Stimulated activated naive B cell treated with anti-CD40 and anti-IgM and Interleukin-4, amounts not matched to agents 10 μg/mL and 1 μg/mL and 100 μg/mL, for 72 hours (primary cell): ENCODE measurements around the gene ZNF670.

ENCODE experiments used
- ATAC-seq, 2 donors: fragments of 150-1000 bp; cut with Tn5 transposase; replicated peaks; 2 replicates each; pipeline ENCODE4 v1.10.0; 2021; ENCODE audit warnings: moderate library complexity in 1 of 2
- DNase-seq: peaks from one replicate; pipeline ENCODE4 v3.0.0; 2021
- H3K27ac Mint-ChIP-seq: one replicate; pipeline ENCODE4 v1.8.0; 2022; ENCODE audit warnings: mild to moderate bottlenecking, mixed read lengths
- H3K27me3 Mint-ChIP-seq, 2 donors: one replicate each; pipeline ENCODE4 v1.8.0; 2022; ENCODE audit warnings: mixed read lengths in 2 of 2
- H3K36me3 Mint-ChIP-seq, 2 donors: one replicate each; pipeline ENCODE4 v1.8.0; 2022; ENCODE audit warnings: mixed read lengths in 2 of 2, mild to moderate bottlenecking in 1 of 2
- H3K4me1 Mint-ChIP-seq, 2 donors: one replicate each; pipeline ENCODE4 v1.8.0; 2022; ENCODE audit warnings: mixed read lengths in 2 of 2, mild to moderate bottlenecking in 1 of 2
- H3K4me3 Mint-ChIP-seq, 2 donors: one replicate each; pipeline ENCODE4 v1.8.0; 2022; ENCODE audit warnings: mild to moderate bottlenecking in 2 of 2, mixed read lengths in 2 of 2, moderate library complexity in 1 of 2
- H3K9me3 Mint-ChIP-seq, 2 donors: one replicate each; pipeline ENCODE4 v1.8.0; 2022; ENCODE audit warnings: mixed read lengths in 2 of 2, mild to moderate bottlenecking in 1 of 2

Gene ZNF670

DNA sequence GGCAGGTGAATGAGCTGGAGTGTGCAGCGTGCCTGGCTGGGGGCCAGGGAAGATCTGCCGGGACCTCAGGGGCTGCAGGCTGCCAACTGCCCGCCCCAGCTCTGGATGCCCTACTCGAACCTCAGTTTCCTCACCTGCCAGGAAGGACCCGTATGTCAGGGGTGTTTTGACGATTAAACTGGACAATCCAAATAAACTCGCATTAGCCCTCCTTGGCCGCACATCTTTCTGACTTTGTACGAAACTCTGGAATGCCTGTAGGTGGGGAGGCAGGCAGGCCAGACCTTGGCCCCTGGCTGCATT lies 33.8 kb upstream of the ZNF670 start:
- Mint-ChIP-seq H3K4me1 (peaks cover 15 to 19% of the 10 kb centered on the region in 2 donors), H3K27me3 (peaks cover 31 to 63% of the 10 kb centered on the region in 2 donors), H3K27ac (no peak overlapping the region), H3K36me3 (peaks cover 2 to 6% of the 10 kb centered on the region in 2 donors), H3K9me3 (peaks cover 0 to 1% of the 10 kb centered on the region in 2 donors), H3K4me3 (peak overlapping the region; percentile 28 to 52)
- DNase-seq: no peak
- peak in 1 of 2 donors; percentile 17 for ATAC-seq

DNA sequence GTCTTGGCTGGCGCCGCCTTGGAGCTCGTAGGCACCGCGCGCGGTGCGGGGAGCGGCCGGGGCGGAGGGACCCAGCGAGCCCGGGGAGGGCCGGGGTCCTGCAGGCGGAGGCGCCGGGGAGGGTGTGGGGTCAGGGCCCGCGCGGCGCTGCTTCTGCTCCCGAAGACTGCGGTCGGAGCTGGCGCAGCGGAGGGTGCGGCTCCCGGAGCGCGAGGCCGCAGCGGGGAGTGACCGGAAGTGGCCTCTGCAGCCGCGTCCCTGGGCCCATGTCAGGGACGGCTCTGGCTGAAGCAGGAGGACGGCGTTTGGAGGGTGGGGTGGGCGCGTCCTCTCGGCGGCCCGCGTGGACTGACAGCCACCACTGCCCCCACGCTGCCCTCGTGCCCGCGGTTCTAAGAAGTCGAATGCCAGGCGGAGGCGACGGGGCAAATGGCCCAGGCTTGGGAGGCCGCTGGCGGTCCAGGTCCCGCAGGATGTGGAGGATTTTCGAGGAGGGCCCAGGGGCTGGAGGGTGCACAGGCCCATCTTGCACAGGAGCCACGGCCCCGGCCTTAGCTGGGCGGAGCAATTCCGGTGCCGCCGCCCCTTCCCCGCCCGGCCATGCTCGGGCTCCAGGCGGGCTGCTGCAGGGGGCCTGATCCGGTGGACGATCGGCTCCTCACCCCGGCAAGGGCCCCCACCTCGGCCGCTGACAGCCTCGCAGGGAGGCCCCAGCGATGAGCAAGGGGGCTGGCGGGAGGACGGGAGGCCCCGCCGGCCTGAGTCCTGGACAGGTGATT lies 33.3 kb upstream of the ZNF670 start:
- H3K4me3 Mint-ChIP-seq: peak overlapping the region; percentile 70 to 81
- peaks cover 15 to 19% of the 10 kb centered on the region in 2 donors for H3K4me1 Mint-ChIP-seq
- no peak overlapping the region for H3K27ac Mint-ChIP-seq
- peaks cover 33 to 68% of the 10 kb centered on the region in 2 donors for H3K27me3 Mint-ChIP-seq
- peaks cover 2 to 6% of the 10 kb centered on the region in 2 donors for H3K36me3 Mint-ChIP-seq
- ATAC-seq (peak; percentile 58 to 61), DNase-seq (no peak)
- H3K9me3 Mint-ChIP-seq: peaks cover 0 to 1% of the 10 kb centered on the region in 2 donors

DNA sequence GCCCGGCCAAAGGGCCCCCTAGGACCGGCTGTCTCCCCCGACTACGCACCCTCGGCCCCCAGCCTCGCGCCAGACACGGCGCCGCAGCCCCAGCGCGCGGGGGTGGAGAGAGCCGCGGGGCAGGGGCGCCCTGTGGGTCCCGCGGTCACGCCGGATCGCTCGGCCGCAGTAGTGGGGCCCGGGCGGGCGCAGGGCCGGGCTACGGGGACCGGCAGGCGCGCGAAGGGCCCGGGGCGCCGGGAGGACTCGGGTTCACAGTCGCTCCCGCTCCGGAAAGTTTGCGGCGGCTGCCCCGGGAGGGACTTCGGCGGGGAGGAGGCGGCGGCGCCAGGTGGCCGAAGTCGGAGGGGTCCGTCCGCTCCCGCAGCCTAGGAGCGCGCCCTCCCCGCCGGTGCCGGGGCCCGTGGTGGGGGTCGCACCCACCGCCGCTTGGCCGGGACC lies 32.7 kb upstream of the ZNF670 start:
- H3K27me3 Mint-ChIP-seq: peaks cover 33 to 68% of the 10 kb centered on the region in 2 donors

GRCh38 chr1:247110627-247111258 lies 32.1 kb upstream of the ZNF670 start:
- Mint-ChIP-seq H3K27me3 (peaks cover 33 to 68% of the 10 kb centered on the region in 2 donors), H3K4me1 (peaks cover 15 to 19% of the 10 kb centered on the region in 2 donors), H3K27ac (no peak overlapping the region), H3K36me3 (peaks cover 2 to 6% of the 10 kb centered on the region in 2 donors), H3K4me3 (peak overlapping the region; percentile 80 to 88), H3K9me3 (peaks cover 0 to 1% of the 10 kb centered on the region in 2 donors)
- peak; percentile 38 to 46 for ATAC-seq
- no peak for DNase-seq

More for the DNA sequence above, 32.7 kb upstream of the ZNF670 start:
- DNase-seq (no peak), ATAC-seq (peak; percentile 45 to 61)
- no peak overlapping the region for H3K27ac Mint-ChIP-seq
- peaks cover 2 to 6% of the 10 kb centered on the region in 2 donors for H3K36me3 Mint-ChIP-seq
- peak overlapping the region; percentile 81 to 88 for H3K4me3 Mint-ChIP-seq
- peaks cover 15 to 19% of the 10 kb centered on the region in 2 donors for H3K4me1 Mint-ChIP-seq
- H3K9me3 Mint-ChIP-seq: peaks cover 0 to 1% of the 10 kb centered on the region in 2 donors

DNA sequence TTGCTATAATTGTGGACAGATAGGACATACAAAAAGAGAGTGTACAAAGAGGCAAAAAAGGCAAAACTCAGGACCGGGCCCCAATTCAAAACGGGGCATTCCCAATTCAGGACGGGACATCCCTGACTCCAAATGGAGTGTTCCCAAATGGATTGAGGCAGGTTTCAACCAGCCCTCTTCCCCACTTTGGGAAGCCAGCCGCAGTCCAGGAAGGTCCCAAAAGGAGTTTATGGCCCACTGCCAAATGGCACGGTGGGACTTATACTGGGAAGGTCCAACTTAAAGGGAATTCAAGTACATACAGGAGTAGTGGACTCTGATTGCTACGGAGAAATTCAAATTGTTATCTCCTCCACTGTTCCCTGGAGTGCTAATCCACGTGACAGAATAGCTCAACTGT lies 29.1 kb upstream of the ZNF670 start:
- peaks cover 2 to 4% of the 10 kb centered on the region in 2 donors for H3K9me3 Mint-ChIP-seq
- no peak overlapping the region for H3K4me3 Mint-ChIP-seq
- DNase-seq (no peak), ATAC-seq (no peak)
- peaks cover 15 to 16% of the 10 kb centered on the region in 2 donors for H3K4me1 Mint-ChIP-seq
- peaks cover 28 to 53% of the 10 kb centered on the region in 2 donors for H3K27me3 Mint-ChIP-seq
- peaks cover 5 to 8% of the 10 kb centered on the region in 2 donors for H3K36me3 Mint-ChIP-seq
- H3K27ac Mint-ChIP-seq: no peak overlapping the region

DNA sequence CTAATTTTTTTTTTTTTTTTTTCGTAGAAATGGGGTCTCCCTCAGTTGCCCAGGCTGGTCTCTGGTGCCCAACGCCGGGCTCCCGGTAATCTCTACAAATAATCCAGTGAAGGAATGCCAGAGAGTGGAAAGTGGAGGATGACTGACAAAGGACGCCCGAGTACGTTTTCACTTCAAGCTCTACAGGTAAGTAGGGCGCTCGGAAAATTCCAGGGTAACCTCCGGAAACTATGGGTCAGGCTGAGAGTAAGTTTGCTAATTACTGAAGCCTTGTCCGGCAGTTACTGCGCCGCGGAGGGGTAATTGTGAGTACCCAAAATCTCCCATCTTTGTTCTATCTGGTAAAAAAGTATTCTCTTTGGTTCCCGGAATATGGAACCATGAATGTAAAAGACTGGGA lies 27.4 kb upstream of the ZNF670 start:
- no peak overlapping the region for H3K4me3 Mint-ChIP-seq
- H3K4me1 Mint-ChIP-seq: peaks cover 12 to 14% of the 10 kb centered on the region in 2 donors
- peaks cover 2 to 4% of the 10 kb centered on the region in 2 donors for H3K9me3 Mint-ChIP-seq
- peaks cover 18 to 24% of the 10 kb centered on the region in 2 donors for H3K36me3 Mint-ChIP-seq
- H3K27ac Mint-ChIP-seq: peak overlapping the region; percentile 25
- DNase-seq: no peak
- no peak for ATAC-seq
- H3K27me3 Mint-ChIP-seq: peaks cover 28 to 42% of the 10 kb centered on the region in 2 donors

DNA sequence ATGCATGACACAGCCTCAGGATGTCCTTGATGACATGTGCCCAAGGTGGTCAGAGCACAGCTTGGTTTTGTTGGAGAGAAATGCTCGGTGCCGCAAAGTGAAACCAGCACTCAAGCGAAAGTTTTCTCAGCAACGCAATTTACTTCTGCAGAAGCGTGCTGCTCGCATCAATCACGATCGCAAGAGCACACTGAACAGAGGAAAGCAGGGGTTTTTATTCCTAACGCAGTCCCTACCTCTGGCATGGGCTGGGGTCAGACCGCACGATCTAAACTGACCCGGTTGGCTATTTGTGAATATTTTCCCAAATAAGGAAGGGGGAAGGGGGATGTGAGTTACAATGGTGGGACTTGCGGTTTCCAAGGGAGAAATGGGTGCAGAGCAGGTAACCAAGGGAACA lies 26.4 kb upstream of the ZNF670 start:
- Mint-ChIP-seq H3K4me1 (peaks cover 8% of the 10 kb centered on the region in 2 donors), H3K27ac (no peak overlapping the region), H3K27me3 (peaks cover 23 to 36% of the 10 kb centered on the region in 2 donors), H3K4me3 (no peak overlapping the region), H3K36me3 (peaks cover 28 to 31% of the 10 kb centered on the region in 2 donors), H3K9me3 (peaks cover 4 to 7% of the 10 kb centered on the region in 2 donors)
- no peak for DNase-seq
- ATAC-seq: no peak

DNA sequence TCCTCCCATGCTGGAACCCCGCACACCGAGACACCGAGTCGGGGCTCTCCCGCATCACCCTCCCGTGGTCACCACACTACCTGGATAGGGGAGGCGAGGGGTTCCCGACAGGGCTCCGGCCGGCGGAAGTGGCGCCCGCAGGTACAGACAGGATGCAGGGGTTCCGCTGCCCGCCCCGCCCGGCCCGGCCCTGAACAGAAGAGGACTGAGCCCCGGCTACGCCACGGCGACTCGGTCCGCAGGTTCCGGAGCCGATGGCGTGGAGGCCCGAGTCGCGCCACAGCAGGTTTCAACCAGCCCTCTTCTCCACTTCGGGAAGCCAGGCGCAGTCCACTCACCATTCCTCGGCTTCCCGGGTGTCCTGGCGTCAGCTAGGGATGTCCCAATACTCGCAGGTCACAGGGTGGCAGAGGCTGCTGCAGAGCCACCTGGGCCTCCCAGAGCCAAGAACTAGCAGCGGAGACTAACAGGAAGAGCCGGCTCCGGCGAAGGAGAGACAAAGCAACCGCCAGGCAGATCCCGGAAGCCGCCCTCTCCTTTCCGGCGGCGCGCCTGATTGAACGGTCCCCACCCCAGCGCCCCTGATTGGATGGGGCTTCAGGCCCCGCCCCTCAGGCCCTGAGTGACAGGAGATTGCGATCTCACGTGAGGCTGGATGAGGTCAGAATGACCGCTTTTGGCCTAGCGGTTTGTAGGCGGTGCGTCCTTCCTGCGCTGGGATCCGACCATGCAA lies 25.4 kb upstream of the ZNF670 start, which contains the start of gene ZNF669:
Gene ZNF669 (minus strand): TSS at position 498 of the 733 bp plus-strand sequence. CDS start 157 bp downstream, at position 341.
- Mint-ChIP-seq H3K4me1 (peaks cover 6 to 8% of the 10 kb centered on the region in 2 donors), H3K9me3 (peaks cover 4 to 7% of the 10 kb centered on the region in 2 donors), H3K4me3 (peak within 1 kb of the TSS; percentile 93 to 99), H3K27ac (peak within 1 kb of the TSS; percentile 97), H3K27me3 (peaks cover 19 to 27% of the 10 kb centered on the region in 2 donors), H3K36me3 (peaks cover 36 to 39% of the 10 kb centered on the region in 2 donors)
- peak; percentile 98 to 99 for ATAC-seq
- peak; percentile 95 for DNase-seq

DNA sequence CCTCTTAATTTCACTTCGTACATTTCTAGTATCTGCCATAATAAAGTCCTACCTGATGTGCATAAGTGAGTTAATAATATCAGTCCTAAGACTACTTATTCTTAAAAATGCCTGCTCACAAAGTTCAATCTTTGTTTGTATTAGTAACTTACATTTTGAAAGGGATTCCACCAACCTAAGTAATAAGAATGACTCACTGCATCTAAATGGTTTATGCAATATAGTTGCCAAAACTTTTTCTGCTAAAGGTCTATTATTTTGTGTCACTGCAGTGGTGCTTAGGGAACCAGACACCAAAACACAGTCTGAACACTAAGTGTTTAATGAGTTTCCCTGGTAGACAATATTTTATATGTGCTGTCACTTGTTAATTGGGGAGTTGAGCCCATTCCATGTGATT lies 23.8 kb upstream of the ZNF670 start:
- Mint-ChIP-seq H3K36me3 (peaks cover 49 to 55% of the 10 kb centered on the region in 2 donors), H3K4me3 (no peak overlapping the region), H3K27me3 (peaks cover 6 to 11% of the 10 kb centered on the region in 2 donors), H3K27ac (no peak overlapping the region), H3K4me1 (peaks cover 6 to 8% of the 10 kb centered on the region in 2 donors), H3K9me3 (peaks cover 4 to 10% of the 10 kb centered on the region in 2 donors)
- ATAC-seq: no peak
- no peak for DNase-seq

GRCh38 chr1:247100676-247101279 lies 22.2 kb upstream of the ZNF670 start:
- Mint-ChIP-seq H3K36me3 (peaks cover 65 to 71% of the 10 kb centered on the region in 2 donors), H3K4me1 (peaks cover 6 to 8% of the 10 kb centered on the region in 2 donors), H3K9me3 (peaks cover 10 to 19% of the 10 kb centered on the region in 2 donors), H3K4me3 (no peak overlapping the region), H3K27ac (no peak overlapping the region), H3K27me3 (peaks cover 5 to 6% of the 10 kb centered on the region in 2 donors)
- ATAC-seq (no peak), DNase-seq (no peak)

GRCh38 chr1:247096958-247097357 lies 18.3 kb upstream of the ZNF670 start:
- Mint-ChIP-seq H3K27ac (no peak overlapping the region), H3K36me3 (peaks cover 56 to 62% of the 10 kb centered on the region in 2 donors), H3K4me1 (no peaks in the 10 kb centered on the region), H3K27me3 (no peaks in the 10 kb centered on the region), H3K4me3 (no peak overlapping the region), H3K9me3 (peaks cover 6 to 20% of the 10 kb centered on the region in 2 donors)
- ATAC-seq (no peak), DNase-seq (no peak)

GRCh38 chr1:247096544-247096943 lies 17.9 kb upstream of the ZNF670 start:
- no peak for DNase-seq
- no peak for ATAC-seq
- Mint-ChIP-seq H3K36me3 (peaks cover 52 to 58% of the 10 kb centered on the region in 2 donors), H3K4me1 (no peaks in the 10 kb centered on the region), H3K9me3 (peaks cover 6 to 20% of the 10 kb centered on the region in 2 donors), H3K4me3 (no peak overlapping the region), H3K27ac (no peak overlapping the region), H3K27me3 (no peaks in the 10 kb centered on the region)

DNA sequence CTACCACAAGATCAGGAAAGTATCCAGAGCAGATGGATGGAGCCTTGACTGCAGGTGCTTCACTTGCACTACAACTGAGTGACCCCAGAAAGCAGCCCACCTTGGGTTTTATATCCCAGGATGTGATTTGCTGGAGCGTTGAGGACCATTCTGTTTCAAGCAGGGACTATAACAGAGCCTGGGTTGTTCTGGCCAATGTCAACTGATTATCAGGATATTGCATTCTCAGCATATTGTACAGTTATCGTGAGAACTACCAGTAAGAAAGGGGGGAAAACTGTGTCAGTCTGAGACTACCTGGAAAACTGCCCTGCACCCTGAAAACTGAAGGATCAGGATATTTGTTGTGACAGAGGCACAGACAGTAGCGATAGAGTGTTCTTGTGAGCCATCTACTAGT lies 17.5 kb upstream of the ZNF670 start:
- ATAC-seq (no peak), DNase-seq (no peak)
- no peaks in the 10 kb centered on the region for H3K27me3 Mint-ChIP-seq
- H3K4me3 Mint-ChIP-seq: no peak overlapping the region
- peaks cover 50 to 54% of the 10 kb centered on the region in 2 donors for H3K36me3 Mint-ChIP-seq
- H3K27ac Mint-ChIP-seq: no peak overlapping the region
- no peaks in the 10 kb centered on the region for H3K4me1 Mint-ChIP-seq
- peaks cover 6 to 20% of the 10 kb centered on the region in 2 donors for H3K9me3 Mint-ChIP-seq
